Tibial nerve (tissue), 4 donors: ENCODE results near the gene ANKS1A. TPM values are rescaled to one million over a fixed set of nuclear protein-coding genes. Genes with fewer than 3 reads are reported as not detected.

Experiments used
- DNase-seq, 2 donors: peaks; one replicate each; pipeline ENCODE4 v3.0.0-alpha.2; 2019; ENCODE audit warnings: low spot score in 2 of 2
- H3K27ac ChIP-seq, 4 donors: fragments of 200-600 bp; sonication (generic) in 3 of 4; one replicate each; pipeline ENCODE4 v1.5.1; 2017 to 2019; ENCODE audit warnings: mild to moderate bottlenecking in 1 of 4
- H3K27me3 ChIP-seq, 2 donors: fragments of 200-600 bp; sonication (generic) in 1 of 2; one replicate each; pipeline versions ENCODE4 v1.5.1 to v1.6.0; 2017 to 2019
- H3K36me3 ChIP-seq, 3 donors: fragments of 200-600 bp; sonication (generic); one replicate each; pipeline ENCODE4 v1.5.1; 2018 to 2019
- H3K4me1 ChIP-seq, 4 donors: fragments of 200-600 bp; sonication (generic) in 3 of 4; one replicate each; pipeline ENCODE4 v1.5.1; 2017 to 2019
- H3K4me3 ChIP-seq, 4 donors: fragments of 200-600 bp; sonication (generic) in 3 of 4; one replicate each; pipeline ENCODE4 v1.5.1; 2017 to 2019; ENCODE audit warnings: mild to moderate bottlenecking in 1 of 4, moderate library complexity in 1 of 4
- H3K9me3 ChIP-seq, 4 donors: fragments of 200-600 bp; sonication (generic) in 3 of 4; one replicate each; pipeline ENCODE4 v1.5.1; 2017 to 2019
- CTCF ChIP-seq, 5 experiments: fragments of 200-600 bp in 3 of 5; fragments of 450-650 bp in 2 of 5; sonication (generic) in 3 of 5; IDR thresholded peaks; one replicate each; pipeline ENCODE4 v1.5.1; 2016 to 2019; ENCODE audit warnings: antibody characterized with exemption in 5 of 5, mild to moderate bottlenecking in 3 of 5, moderate library complexity in 2 of 5
- EP300 ChIP-seq, 2 donors: sonication (generic); formaldehyde crosslinking; IDR thresholded peaks; one replicate each; pipeline ENCODE4 v1.6.1; 2017; ENCODE audit warnings: antibody characterized with exemption in 2 of 2, mild to moderate bottlenecking in 1 of 2
- POLR2A ChIP-seq, 2 donors: fragments of 450-650 bp; IDR thresholded peaks; one replicate each; pipeline ENCODE4 v1.6.1; 2017; ENCODE audit warnings: antibody characterized with exemption in 2 of 2, mild to moderate bottlenecking in 2 of 2, moderate library complexity in 2 of 2
- WGBS, 2 donors: methylation state at CpG; one replicate each; pipeline ENCODE4 v1.1.5; 2018; 5-methylcytosine and 5-hydroxymethylcytosine counted together
- total RNA-seq, 4 donors: library from RNA; depleted of rRNA; stranded (reverse); fragments of >200 nt; gene quantifications; one replicate each; pipeline ENCODE4 v1.1.0, GENCODE V29; 2016

ANKS1A gene
- total RNA-seq, 4 donors from 2014 or later = 39.3 to 55.9 (median 44.0) TPM

DNA sequence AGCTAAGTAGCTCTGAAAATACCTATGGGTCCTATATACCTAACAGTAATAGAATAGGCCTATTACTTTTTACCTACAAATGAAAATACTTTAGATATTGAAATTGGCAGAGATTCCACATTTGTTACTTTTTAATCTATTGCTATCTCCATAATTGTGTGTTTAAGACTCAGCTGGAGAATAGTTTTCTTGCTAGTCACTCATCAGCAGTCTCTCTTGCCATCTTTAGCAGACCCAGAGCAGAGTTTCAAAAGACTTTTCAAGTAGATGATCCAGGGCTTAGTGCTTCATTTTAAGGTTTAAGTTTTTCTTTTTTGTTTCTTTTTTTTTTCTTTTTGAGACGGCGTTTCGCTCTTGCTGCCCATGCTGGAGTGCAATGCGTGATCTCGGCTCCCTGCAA is 12.9 kb downstream of the ANKS1A start:
- WGBS, 2 donors = 95 to 99% methylated on average over 5 of the region's 5 CpGs
- H3K4me3 ChIP-seq = no peak overlapping the region
- H3K27me3 ChIP-seq = no peaks in the 10 kb centered on the region
- no peak overlapping the region for H3K27ac ChIP-seq
- no peak for TF ChIP-seq EP300 (IDR thresholded peaks at IDR 0.05)
- no peak for TF ChIP-seq CTCF (IDR thresholded peaks at IDR 0.05)
- TF ChIP-seq POLR2A (IDR thresholded peaks at IDR 0.05) = no peak
- H3K4me1 ChIP-seq = peaks cover 0 to 14% (median 0%) of the 10 kb centered on the region in 4 donors
- H3K9me3 ChIP-seq = no peaks in the 10 kb centered on the region
- DNase-seq = no peak
- H3K36me3 ChIP-seq = peaks cover 0 to 3% (median 0%) of the 10 kb centered on the region in 3 donors

GRCh38 chr6:34904990-34905613 is 16.0 kb downstream of the ANKS1A start:
- Histone ChIP-seq H3K4me3 (no peak overlapping the region), H3K4me1 (peaks cover 0 to 14% (median 0%) of the 10 kb centered on the region in 4 donors), H3K36me3 (peaks cover 0 to 3% (median 0%) of the 10 kb centered on the region in 3 donors), H3K27ac (no peak overlapping the region), H3K9me3 (no peaks in the 10 kb centered on the region), H3K27me3 (no peaks in the 10 kb centered on the region)
- no peak for DNase-seq
- no peak for TF ChIP-seq CTCF (IDR thresholded peaks at IDR 0.05)
- TF ChIP-seq EP300 (IDR thresholded peaks at IDR 0.05) = no peak
- TF ChIP-seq POLR2A (IDR thresholded peaks at IDR 0.05) = no peak
- WGBS, 2 donors = 92 to 99% methylated on average over 5 of the region's 5 CpGs

GRCh38 chr6:34906826-34907225 is 17.8 kb downstream of the ANKS1A start:
- Histone ChIP-seq H3K27me3 (no peaks in the 10 kb centered on the region), H3K4me1 (peaks cover 0 to 30% (median 0%) of the 10 kb centered on the region in 4 donors), H3K9me3 (no peaks in the 10 kb centered on the region), H3K27ac (no peak overlapping the region), H3K4me3 (no peak overlapping the region), H3K36me3 (peaks cover 0 to 3% (median 0%) of the 10 kb centered on the region in 3 donors)
- DNase-seq = no peak
- 71 to 73% methylated on average over 2 of the region's 2 CpGs for WGBS, 2 donors
- no peak for TF ChIP-seq EP300 (IDR thresholded peaks at IDR 0.05)
- no peak for TF ChIP-seq POLR2A (IDR thresholded peaks at IDR 0.05)
- no peak for TF ChIP-seq CTCF (IDR thresholded peaks at IDR 0.05)

DNA sequence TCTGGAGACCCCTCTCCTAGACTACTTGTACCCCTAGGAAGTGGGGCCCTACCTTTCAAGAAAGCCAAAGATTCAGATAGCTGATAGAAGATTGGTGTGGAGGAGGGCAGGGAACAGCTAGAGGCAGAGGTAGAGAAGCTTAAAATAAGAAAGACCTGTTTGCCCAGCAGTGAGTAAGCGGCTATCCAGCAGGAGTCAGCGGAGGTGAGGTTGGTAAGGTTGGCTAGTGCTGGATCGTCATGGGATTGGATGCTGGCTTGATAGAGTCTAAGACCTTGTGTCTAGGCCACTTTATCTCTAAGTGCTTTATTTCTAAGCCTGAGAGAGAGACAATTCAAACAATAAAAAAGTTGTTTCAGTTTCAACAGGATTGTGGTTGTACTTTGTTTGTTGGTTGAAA is 19.1 kb downstream of the ANKS1A start:
- H3K36me3 ChIP-seq = peaks cover 0 to 3% (median 0%) of the 10 kb centered on the region in 3 donors
- H3K27ac ChIP-seq = no peak overlapping the region
- H3K9me3 ChIP-seq = no peaks in the 10 kb centered on the region
- no peak for DNase-seq
- peaks cover 0 to 30% (median 0%) of the 10 kb centered on the region in 4 donors for H3K4me1 ChIP-seq
- no peaks in the 10 kb centered on the region for H3K27me3 ChIP-seq
- TF ChIP-seq EP300 (IDR thresholded peaks at IDR 0.05) = no peak
- TF ChIP-seq POLR2A (IDR thresholded peaks at IDR 0.05) = no peak
- 97% methylated on average over 3 of the region's 3 CpGs for WGBS, 2 donors
- no peak overlapping the region for H3K4me3 ChIP-seq

- Histone ChIP-seq H3K27ac (no peak overlapping the region), H3K27me3 (no peaks in the 10 kb centered on the region), H3K4me3 (no peak overlapping the region), H3K36me3 (peaks cover 0 to 3% (median 0%) of the 10 kb centered on the region in 3 donors), H3K4me1 (peaks cover 0 to 38% (median 0%) of the 10 kb centered on the region in 4 donors), H3K9me3 (no peaks in the 10 kb centered on the region)
- 57 to 60% methylated on average over 6 of the region's 6 CpGs for WGBS, 2 donors
- no peak for DNase-seq
- no peak for TF ChIP-seq POLR2A (IDR thresholded peaks at IDR 0.05)
- TF ChIP-seq CTCF (IDR thresholded peaks at IDR 0.05) = no peak
- TF ChIP-seq EP300 (IDR thresholded peaks at IDR 0.05) = no peak
Observed at GRCh38 chr6:34909320-34909883, 20.3 kb downstream of the ANKS1A start.
